H1 (cell line): ENCODE data around the gene UHMK1. TPM values are rescaled to one million over a fixed set of nuclear protein-coding genes. Genes with fewer than 3 reads are reported as not detected.
A peak's percentile ranks its signal among the peaks of the same experiment; 100 is the strongest.

Experiments used
- CTCF ChIA-PET: fragments of 300-600 bp; sonication (Branson Sonifier 250); formaldehyde crosslinking; loops from one replicate; lab custom pipeline; 2021; ENCODE audit not compliant: partially characterized antibody; lab: Charles Lee
- POLR2A ChIA-PET: fragments of 300-600 bp; sonication (Branson Sonifier 250); formaldehyde crosslinking; loops from one replicate; lab custom pipeline; 2021; ENCODE audit warnings: inconsistent platforms; ENCODE audit not compliant: partially characterized antibody; lab: Charles Lee
- DNase-seq, 2 experiments: peaks; one replicate each; pipeline versions ENCODE4 v3.0.0 to v3.0.0-alpha.2; 2010 to 2022; ENCODE audit warnings: low spot score in 2 of 2, low read depth in 1 of 2, mixed read lengths in 1 of 2
- FAIRE-seq: peaks from 2 replicates; lab custom pipeline; 2011; peaks lifted over from hg19 to GRCh38; lab: Jason Lieb, UNC
- H2AFZ ChIP-seq: 2 replicates; pipeline ENCODE4 v1.8.1; 2012; ENCODE audit warnings: low read length, inconsistent platforms
- H2AK5ac ChIP-seq: 2 replicates; pipeline ENCODE4 v1.6.1; 2013; ENCODE audit warnings: low read depth, low read length
- H2BK120ac ChIP-seq: replicated peaks from 2 replicates; pipeline ENCODE3; 2013; ENCODE audit warnings: low read depth, low read length, inconsistent platforms
- H2BK12ac ChIP-seq: 2 replicates; pipeline ENCODE4 v1.6.1; 2013; ENCODE audit warnings: low read depth, low read length
- H2BK15ac ChIP-seq: 2 replicates; pipeline ENCODE4 v1.6.1; 2013; ENCODE audit warnings: low read length
- H2BK20ac ChIP-seq: 2 replicates; pipeline ENCODE4 v1.6.1; 2013; ENCODE audit warnings: low read length
- H2BK5ac ChIP-seq: 2 replicates; pipeline ENCODE4 v1.6.1; 2013; ENCODE audit warnings: low read depth, low read length
- H3K14ac ChIP-seq: 2 replicates; pipeline ENCODE4 v1.6.1; 2013; ENCODE audit warnings: inconsistent platforms; ENCODE audit not compliant: insufficient read length
- H3K18ac ChIP-seq: 2 replicates; pipeline ENCODE4 v1.6.1; 2013; ENCODE audit warnings: low read length; ENCODE audit errors: extremely low read depth
- H3K23ac ChIP-seq: 2 replicates; pipeline ENCODE4 v1.6.1; 2013; ENCODE audit warnings: inconsistent platforms; ENCODE audit not compliant: insufficient read length
- H3K23me2 ChIP-seq: 2 replicates; pipeline ENCODE4 v1.6.1; 2013; ENCODE audit warnings: low read depth, low read length
- H3K27ac ChIP-seq: 2 replicates; pipeline ENCODE4 v1.6.1; 2011; ENCODE audit warnings: low read depth, low read length, inconsistent platforms
- H3K27me3 ChIP-seq, 4 experiments: replicated peaks in 1 of 4; 1 replicate in 1 of 4; 2 replicates in 3 of 4; pipeline versions ENCODE4 v1.6.1 to v1.8.1; 2011 to 2013; ENCODE audit warnings: low read length in 3 of 4, mild to moderate bottlenecking in 3 of 4, inconsistent platforms in 2 of 4, mixed read lengths in 2 of 4, moderate library complexity in 1 of 4; ENCODE audit not compliant: control insufficient read depth in 3 of 4, insufficient read depth in 3 of 4; ENCODE audit errors: extremely low read depth in 1 of 4
- H3K36me3 ChIP-seq, 4 experiments: 2 replicates each; pipeline versions ENCODE4 v1.6.1 to v1.8.1; 2011 to 2013; ENCODE audit warnings: mild to moderate bottlenecking in 4 of 4, low read length in 3 of 4, moderate library complexity in 2 of 4, control low read depth in 1 of 4, inconsistent platforms in 1 of 4; ENCODE audit not compliant: insufficient read depth in 4 of 4, control insufficient read depth in 2 of 4
- H3K4ac ChIP-seq: replicated peaks from 2 replicates; pipeline ENCODE3; 2013; ENCODE audit warnings: low read length, low read depth, mixed read lengths, inconsistent platforms; ENCODE audit not compliant: insufficient read length
- H3K4me1 ChIP-seq, 4 experiments: replicated peaks in 1 of 4; 1 replicate in 1 of 4; 2 replicates in 3 of 4; pipeline versions ENCODE4 v1.6.1 to v1.8.1; 2011 to 2013; ENCODE audit warnings: low read length in 3 of 4, inconsistent platforms in 2 of 4, mixed read lengths in 1 of 4; ENCODE audit not compliant: insufficient read depth in 4 of 4, control insufficient read depth in 3 of 4
- H3K4me2 ChIP-seq, 2 experiments: 2 replicates each; pipeline versions ENCODE4 v1.6.1 to v1.8.1; 2011 to 2013; ENCODE audit warnings: low read depth in 2 of 2, low read length in 2 of 2, control low read depth in 1 of 2, inconsistent platforms in 1 of 2, mild to moderate bottlenecking in 1 of 2; ENCODE audit not compliant: insufficient read depth in 1 of 2
- H3K4me3 ChIP-seq, 4 experiments: fragments of 200-600, 300-600 bp in 1 of 4; sonication (generic), shearing (Covaris generic), sonication (Bioruptor Twin) in 1 of 4; 2 replicates each; pipeline versions ENCODE4 v1.5.1 to v1.8.1; 2011 to 2016; ENCODE audit warnings: low read length in 4 of 4, low read depth in 3 of 4, control low read depth in 2 of 4, inconsistent platforms in 2 of 4, mild to moderate bottlenecking in 2 of 4, mixed read lengths in 1 of 4, moderate library complexity in 1 of 4; ENCODE audit not compliant: insufficient read depth in 2 of 4; ENCODE audit errors: extremely low read depth in 1 of 4
- H3K56ac ChIP-seq: replicated peaks from 2 replicates; pipeline ENCODE3; 2013; ENCODE audit warnings: low read depth, mild to moderate bottlenecking, mixed read lengths, low read length, inconsistent platforms; ENCODE audit not compliant: insufficient read length
- H3K79me1 ChIP-seq: 2 replicates; pipeline ENCODE4 v1.6.1; 2013; ENCODE audit warnings: low read depth, low read length, control low read depth
- H3K79me2 ChIP-seq, 2 experiments: 2 replicates each; pipeline versions ENCODE4 v1.6.1 to v1.8.1; 2012 to 2013; ENCODE audit warnings: low read length in 2 of 2, mild to moderate bottlenecking in 2 of 2, inconsistent platforms in 1 of 2; ENCODE audit not compliant: insufficient read depth in 2 of 2, control insufficient read depth in 1 of 2
- H3K9ac ChIP-seq, 4 experiments: replicated peaks in 1 of 4; 1 replicate in 1 of 4; 2 replicates in 3 of 4; pipeline versions ENCODE4 v1.6.1 to v1.8.1; 2011 to 2013; ENCODE audit warnings: low read depth in 3 of 4, low read length in 3 of 4, control low read depth in 2 of 4, mild to moderate bottlenecking in 2 of 4, moderate library complexity in 2 of 4, inconsistent platforms in 1 of 4; ENCODE audit errors: extremely low read depth in 1 of 4
- H3K9me3 ChIP-seq, 2 experiments: 2 replicates each; pipeline versions ENCODE4 v1.6.1 to v1.8.1; 2012 to 2013; ENCODE audit warnings: mild to moderate bottlenecking in 2 of 2, moderate library complexity in 2 of 2, control low read depth in 1 of 2, inconsistent platforms in 1 of 2, low read depth in 1 of 2, low read length in 1 of 2, mixed read lengths in 1 of 2; ENCODE audit not compliant: insufficient read depth in 2 of 2
- H4K20me1 ChIP-seq, 2 experiments: replicated peaks in 1 of 2; 2 replicates each; pipeline versions ENCODE3 to v1.8.1; 2011 to 2013; ENCODE audit warnings: inconsistent platforms in 2 of 2, low read length in 2 of 2, mild to moderate bottlenecking in 1 of 2; ENCODE audit not compliant: insufficient read depth in 2 of 2, control insufficient read depth in 1 of 2
- H4K5ac ChIP-seq: 2 replicates; pipeline ENCODE4 v1.6.1; 2013; ENCODE audit warnings: low read length, low read depth, mixed read lengths, inconsistent platforms; ENCODE audit not compliant: insufficient read length
- H4K8ac ChIP-seq: 2 replicates; pipeline ENCODE4 v1.8.0; 2013; ENCODE audit warnings: mild to moderate bottlenecking, moderate library complexity, low read length, inconsistent platforms; ENCODE audit not compliant: insufficient read depth; ENCODE audit errors: extremely low read depth
- H4K91ac ChIP-seq: replicated peaks from 2 replicates; pipeline ENCODE3; 2013; ENCODE audit warnings: low read length, mixed read lengths, inconsistent platforms; ENCODE audit not compliant: insufficient read length
- TAF7 ChIP-seq: optimal IDR thresholded peaks from 2 replicates; pipeline ENCODE3; 2011; ENCODE audit warnings: low read depth, mild to moderate bottlenecking, inconsistent platforms, low read length, moderate library complexity, borderline replicate concordance
- WGBS, 2 experiments: shearing (Covaris generic) in 1 of 2; methylation state at CpG; one replicate each; pipeline versions ENCODE4 v1.1.6 to v1.1.7; 2013 to 2015; ENCODE audit warnings: low lambda C conversion rate in 2 of 2, mixed read lengths in 2 of 2, inconsistent platforms in 1 of 2, low coverage in 1 of 2, missing lambda C conversion rate in 1 of 2; ENCODE audit not compliant: insufficient replicate concordance in 2 of 2, insufficient coverage in 1 of 2, insufficient read length in 1 of 2; ENCODE audit errors: extremely low coverage in 1 of 2, missing lambda C conversion rate in 1 of 2; 5-methylcytosine and 5-hydroxymethylcytosine counted together
- polyA plus RNA-seq, 7 experiments: library from polyadenylated mRNA; depleted of rRNA in 3 of 7; stranded (reverse) in 5 of 7; unstranded in 2 of 7; fragments of >200 nt in 5 of 7; fragments of 200-250 nt in 2 of 7; gene quantifications; 1 replicate in 5 of 7; 2 replicates in 1 of 7; 4 replicates in 1 of 7; pipeline versions ENCODE4 v1.2.1 to v1.2.3, GENCODE V29; 2011 to 2013; ENCODE audit warnings: missing spikeins in 2 of 7, mixed read lengths in 2 of 7
- total RNA-seq: library from RNA; stranded (reverse); fragmentation: NEBNext Ultra II Directional; extraction: Animal tissue kit (Norgen Biotek cat#: 25700); gene quantifications from 2 replicates; pipeline ENCODE4 v1.2.1, GENCODE V29; 2021
- TF ChIP-seq, protein P1 (sequence below), 3 experiments: IDR thresholded peaks; 1 replicate in 2 of 3; 2 replicates in 1 of 3; pipeline versions ENCODE4 v1.5.1 to v1.6.1; 2011; ENCODE audit warnings: low read length in 3 of 3, mild to moderate bottlenecking in 3 of 3, inconsistent platforms in 2 of 3, low read depth in 1 of 3, moderate library complexity in 1 of 3; ENCODE audit not compliant: insufficient read depth in 1 of 3; ENCODE audit errors: control extremely low read depth in 1 of 3

UHMK1 gene
- total and polyA plus RNA-seq, 2 of the 8 experiments (the other 6 are each of a cell fraction or from before 2014, with no cell fraction given) = 4.6 to 16.1 TPM

DNA sequence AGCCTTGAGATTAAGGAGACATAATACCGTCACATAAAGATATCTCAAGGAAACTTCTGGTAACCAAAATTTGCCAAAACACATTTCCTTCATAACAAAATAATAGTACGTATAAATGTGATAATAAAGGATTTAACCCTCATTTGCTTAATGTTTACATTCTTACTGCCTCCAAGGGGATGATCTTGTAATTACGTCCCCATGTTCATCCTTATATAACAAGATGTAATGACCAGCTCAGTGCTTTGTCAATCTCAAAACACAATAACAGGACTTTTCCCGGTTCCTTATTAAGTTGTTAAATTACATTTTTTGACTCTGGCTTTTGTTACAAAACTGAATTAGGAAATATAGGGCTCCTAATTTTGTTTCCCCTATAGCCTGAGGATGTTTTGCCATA, 41.3 kb upstream of the UHMK1 start:
- FAIRE-seq (no peak), DNase-seq (no peak)
- H3K79me2 ChIP-seq = no peaks in the 10 kb centered on the region
- H3K4me3 ChIP-seq = no peak overlapping the region
- no peak overlapping the region for H3K9ac ChIP-seq
- peaks cover 0 to 6% of the 10 kb centered on the region in 2 experiments; a peak in 1 of 4 replicates for H3K9me3 ChIP-seq
- H3K23ac ChIP-seq = no peak overlapping the region
- H3K79me1 ChIP-seq = no peaks in the 10 kb centered on the region
- H2BK120ac ChIP-seq = no peak overlapping the region
- no peak for TF ChIP-seq TAF7
- TF ChIP-seq, protein P1, sequence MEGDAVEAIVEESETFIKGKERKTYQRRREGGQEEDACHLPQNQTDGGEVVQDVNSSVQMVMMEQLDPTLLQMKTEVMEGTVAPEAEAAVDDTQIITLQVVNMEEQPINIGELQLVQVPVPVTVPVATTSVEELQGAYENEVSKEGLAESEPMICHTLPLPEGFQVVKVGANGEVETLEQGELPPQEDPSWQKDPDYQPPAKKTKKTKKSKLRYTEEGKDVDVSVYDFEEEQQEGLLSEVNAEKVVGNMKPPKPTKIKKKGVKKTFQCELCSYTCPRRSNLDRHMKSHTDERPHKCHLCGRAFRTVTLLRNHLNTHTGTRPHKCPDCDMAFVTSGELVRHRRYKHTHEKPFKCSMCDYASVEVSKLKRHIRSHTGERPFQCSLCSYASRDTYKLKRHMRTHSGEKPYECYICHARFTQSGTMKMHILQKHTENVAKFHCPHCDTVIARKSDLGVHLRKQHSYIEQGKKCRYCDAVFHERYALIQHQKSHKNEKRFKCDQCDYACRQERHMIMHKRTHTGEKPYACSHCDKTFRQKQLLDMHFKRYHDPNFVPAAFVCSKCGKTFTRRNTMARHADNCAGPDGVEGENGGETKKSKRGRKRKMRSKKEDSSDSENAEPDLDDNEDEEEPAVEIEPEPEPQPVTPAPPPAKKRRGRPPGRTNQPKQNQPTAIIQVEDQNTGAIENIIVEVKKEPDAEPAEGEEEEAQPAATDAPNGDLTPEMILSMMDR (IDR thresholded peaks at IDR 0.05; ENCODE audit: control extremely low read depth in 1 of 3, insufficient read depth in 1 of 3, low read depth in 1 of 3, low read length in 3 of 3) = peak in 1 of 3 experiments; percentile 2; a peak in 1 of 4 replicates
- TF ChIP-seq, all 59 proteins: peak for 1
- Histone ChIP-seq H3K4me1 (no peaks in the 10 kb centered on the region), H2BK15ac (no peak overlapping the region), H3K36me3 (no peaks in the 10 kb centered on the region), H3K56ac (no peak overlapping the region), H3K4me2 (no peak overlapping the region), H4K91ac (no peak overlapping the region), H2AFZ (no peak overlapping the region), H4K8ac (no peak overlapping the region), H2BK12ac (no peak overlapping the region), H3K27me3 (no peaks in the 10 kb centered on the region), H3K23me2 (no peaks in the 10 kb centered on the region; the same call in 1 of the 2 replicates), H2BK5ac (no peak overlapping the region), H3K4ac (no peak overlapping the region), H4K5ac (no peak overlapping the region), H2BK20ac (no peak overlapping the region), H3K27ac (no peak overlapping the region), H3K14ac (no peak overlapping the region), H4K20me1 (no peaks in the 10 kb centered on the region), H3K18ac (no peak overlapping the region), H2AK5ac (no peak overlapping the region)
- WGBS, 2 experiments = 91% methylated on average over 4 of the region's 4 CpGs; no CpG with 5 or more reads in 1 of the 2 experiments
- ChIA-PET POLR2A (no interaction called here), CTCF (interaction anchor here (0.6 kb wide), 1 partner anchor 177 kb away, joined by 3 read pairs; no protein-coding TSS in a partner anchor)
